ENCODE measurements around the gene PRRT3. TPM values are rescaled to one million over a fixed set of nuclear protein-coding genes. Genes with fewer than 3 reads are reported as not detected.
A peak's percentile ranks its signal among the peaks of the same experiment; 100 is the strongest.

Gene PRRT3
- total and polyA plus RNA-seq, 2 of the 13 experiments (the other 11 are each of a cell fraction or from before 2014, with no cell fraction given): 0.22 to 0.44 TPM

DNA sequence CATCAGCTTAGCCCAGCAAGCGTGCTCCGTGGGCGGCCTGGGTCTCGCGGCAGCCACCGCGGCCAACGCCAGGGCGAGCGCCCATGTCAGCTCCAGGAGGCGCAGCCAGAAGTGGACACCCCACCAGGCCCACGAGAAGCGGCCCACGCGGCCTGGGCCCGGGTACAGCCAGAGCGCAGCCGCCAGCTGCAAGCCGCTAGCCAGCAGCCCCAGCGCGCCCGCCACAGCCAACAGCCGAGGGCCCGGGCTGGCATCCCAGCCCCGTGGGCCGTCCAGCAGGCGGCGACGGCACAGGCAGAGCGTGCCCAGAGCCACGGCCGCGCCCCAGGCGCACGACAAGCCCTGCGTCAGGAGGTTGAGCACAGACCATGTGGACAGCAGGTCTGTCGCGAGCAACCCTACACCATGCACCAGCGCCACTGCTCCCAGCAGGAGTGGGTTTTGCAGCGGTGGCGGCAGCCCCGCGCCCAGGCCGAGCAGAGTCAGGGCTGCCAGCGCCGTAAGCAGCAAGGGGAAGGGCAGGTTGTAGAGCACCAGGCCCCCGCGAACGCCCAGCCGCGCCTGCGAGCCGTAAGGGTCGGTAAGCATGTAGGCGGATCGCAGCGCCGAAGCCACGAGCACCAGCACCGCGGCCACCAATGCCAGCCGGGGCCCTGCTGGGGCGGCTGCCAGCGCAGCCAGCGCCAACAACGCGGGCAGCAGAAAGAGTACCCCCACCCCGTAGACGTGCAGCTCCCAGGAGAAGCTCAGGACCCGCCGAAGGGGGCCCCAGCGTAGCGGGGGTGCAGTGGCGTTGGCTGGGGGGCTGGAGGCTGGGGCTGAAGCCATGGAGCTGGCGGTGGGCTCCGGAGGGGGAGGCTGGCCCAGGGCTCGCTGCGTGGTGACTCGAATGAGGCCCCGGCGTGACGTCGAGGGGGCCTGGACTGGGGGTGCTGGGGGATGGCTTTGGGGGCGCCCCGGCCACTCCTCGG, 4.9 kb downstream of the PRRT3 start (continued):
- TF ChIP-seq MBD4 (IDR thresholded peaks at IDR 0.05; ENCODE audit: borderline replicate concordance, low read length): no peak
- TF ChIP-seq GFI1 (CRISPR knock-in tag; IDR thresholded peaks at IDR 0.05; ENCODE audit: borderline replicate concordance): peak; percentile 62
- TF ChIP-seq MEIS2 (CRISPR knock-in tag; IDR thresholded peaks at IDR 0.05): peak; percentile 89
- TF ChIP-seq ZNF772 (CRISPR knock-in tag; IDR thresholded peaks at IDR 0.05): no peak; the same call in 1 of the 2 replicates
- TF ChIP-seq BATF2 (CRISPR knock-in tag; IDR thresholded peaks at IDR 0.05): no peak; the same call in 1 of the 2 replicates
- TF ChIP-seq KLF15 (CRISPR knock-in tag; IDR thresholded peaks at IDR 0.05; ENCODE audit: borderline replicate concordance): no peak
- TF ChIP-seq ZNF451 (CRISPR knock-in tag; IDR thresholded peaks at IDR 0.05): 0 out of 2 replicates have a peak, but pooled peaks have one; percentile 25
- TF ChIP-seq YEATS4 (CRISPR knock-in tag; IDR thresholded peaks at IDR 0.05; ENCODE audit: borderline replicate concordance): peak; percentile 98
- TF ChIP-seq ZNF839 (CRISPR knock-in tag; IDR thresholded peaks at IDR 0.05; ENCODE audit: borderline replicate concordance): no peak; the same call in 1 of the 2 replicates
- no peak for TF ChIP-seq STAT5B (CRISPR knock-in tag; IDR thresholded peaks at IDR 0.05)
- TF ChIP-seq JUND (CRISPR knock-in tag; IDR thresholded peaks at IDR 0.05): peak; percentile 65; the same call in 1 of the 2 replicates
- TF ChIP-seq, protein P1, sequence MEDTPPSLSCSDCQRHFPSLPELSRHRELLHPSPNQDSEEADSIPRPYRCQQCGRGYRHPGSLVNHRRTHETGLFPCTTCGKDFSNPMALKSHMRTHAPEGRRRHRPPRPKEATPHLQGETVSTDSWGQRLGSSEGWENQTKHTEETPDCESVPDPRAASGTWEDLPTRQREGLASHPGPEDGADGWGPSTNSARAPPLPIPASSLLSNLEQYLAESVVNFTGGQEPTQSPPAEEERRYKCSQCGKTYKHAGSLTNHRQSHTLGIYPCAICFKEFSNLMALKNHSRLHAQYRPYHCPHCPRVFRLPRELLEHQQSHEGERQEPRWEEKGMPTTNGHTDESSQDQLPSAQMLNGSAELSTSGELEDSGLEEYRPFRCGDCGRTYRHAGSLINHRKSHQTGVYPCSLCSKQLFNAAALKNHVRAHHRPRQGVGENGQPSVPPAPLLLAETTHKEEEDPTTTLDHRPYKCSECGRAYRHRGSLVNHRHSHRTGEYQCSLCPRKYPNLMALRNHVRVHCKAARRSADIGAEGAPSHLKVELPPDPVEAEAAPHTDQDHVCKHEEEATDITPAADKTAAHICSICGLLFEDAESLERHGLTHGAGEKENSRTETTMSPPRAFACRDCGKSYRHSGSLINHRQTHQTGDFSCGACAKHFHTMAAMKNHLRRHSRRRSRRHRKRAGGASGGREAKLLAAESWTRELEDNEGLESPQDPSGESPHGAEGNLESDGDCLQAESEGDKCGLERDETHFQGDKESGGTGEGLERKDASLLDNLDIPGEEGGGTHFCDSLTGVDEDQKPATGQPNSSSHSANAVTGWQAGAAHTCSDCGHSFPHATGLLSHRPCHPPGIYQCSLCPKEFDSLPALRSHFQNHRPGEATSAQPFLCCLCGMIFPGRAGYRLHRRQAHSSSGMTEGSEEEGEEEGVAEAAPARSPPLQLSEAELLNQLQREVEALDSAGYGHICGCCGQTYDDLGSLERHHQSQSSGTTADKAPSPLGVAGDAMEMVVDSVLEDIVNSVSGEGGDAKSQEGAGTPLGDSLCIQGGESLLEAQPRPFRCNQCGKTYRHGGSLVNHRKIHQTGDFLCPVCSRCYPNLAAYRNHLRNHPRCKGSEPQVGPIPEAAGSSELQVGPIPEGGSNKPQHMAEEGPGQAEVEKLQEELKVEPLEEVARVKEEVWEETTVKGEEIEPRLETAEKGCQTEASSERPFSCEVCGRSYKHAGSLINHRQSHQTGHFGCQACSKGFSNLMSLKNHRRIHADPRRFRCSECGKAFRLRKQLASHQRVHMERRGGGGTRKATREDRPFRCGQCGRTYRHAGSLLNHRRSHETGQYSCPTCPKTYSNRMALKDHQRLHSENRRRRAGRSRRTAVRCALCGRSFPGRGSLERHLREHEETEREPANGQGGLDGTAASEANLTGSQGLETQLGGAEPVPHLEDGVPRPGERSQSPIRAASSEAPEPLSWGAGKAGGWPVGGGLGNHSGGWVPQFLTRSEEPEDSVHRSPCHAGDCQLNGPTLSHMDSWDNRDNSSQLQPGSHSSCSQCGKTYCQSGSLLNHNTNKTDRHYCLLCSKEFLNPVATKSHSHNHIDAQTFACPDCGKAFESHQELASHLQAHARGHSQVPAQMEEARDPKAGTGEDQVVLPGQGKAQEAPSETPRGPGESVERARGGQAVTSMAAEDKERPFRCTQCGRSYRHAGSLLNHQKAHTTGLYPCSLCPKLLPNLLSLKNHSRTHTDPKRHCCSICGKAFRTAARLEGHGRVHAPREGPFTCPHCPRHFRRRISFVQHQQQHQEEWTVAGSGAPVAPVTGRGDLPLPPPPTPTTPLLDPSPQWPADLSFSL (CRISPR knock-in tag; IDR thresholded peaks at IDR 0.05): no peak; the same call in 1 of the 2 replicates
- TF ChIP-seq ISL2 (CRISPR knock-in tag; IDR thresholded peaks at IDR 0.05): peak; percentile 63; the same call in 1 of the 2 replicates
- TF ChIP-seq ZNF234 (CRISPR knock-in tag; conservative IDR thresholded peaks at IDR 0.05): peak; percentile 87
- TF ChIP-seq KLF11 (CRISPR knock-in tag; IDR thresholded peaks at IDR 0.05): no peak
- TF ChIP-seq, protein P2, sequence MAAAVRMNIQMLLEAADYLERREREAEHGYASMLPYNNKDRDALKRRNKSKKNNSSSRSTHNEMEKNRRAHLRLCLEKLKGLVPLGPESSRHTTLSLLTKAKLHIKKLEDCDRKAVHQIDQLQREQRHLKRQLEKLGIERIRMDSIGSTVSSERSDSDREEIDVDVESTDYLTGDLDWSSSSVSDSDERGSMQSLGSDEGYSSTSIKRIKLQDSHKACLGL (CRISPR knock-in tag; IDR thresholded peaks at IDR 0.05): peak; percentile 95
- 0 out of 2 replicates have a peak, but pooled peaks have one; percentile 17 for TF ChIP-seq TRAFD1 (CRISPR knock-in tag; IDR thresholded peaks at IDR 0.05; ENCODE audit: borderline replicate concordance)

All from HepG2 (cell line).